Kidney epithelial cell (primary cell): ENCODE results near the gene KCNJ13. TPM values are rescaled to one million over a fixed set of nuclear protein-coding genes. Genes with fewer than 3 reads are reported as not detected.
"Not testable (repeated sequence)": the region's sequence is repeated elsewhere in the genome, so short reads cannot be mapped to it uniquely, and the experiment has no call there.

Experiments used
- DNase-seq: peaks from one replicate; pipeline ENCODE4 v3.0.0-alpha.2; 2010; ENCODE audit warnings: low read depth
- H3K27me3 ChIP-seq: 2 replicates; pipeline ENCODE4 v1.6.0; 2011; ENCODE audit warnings: low read length; ENCODE audit not compliant: control insufficient read depth, insufficient read depth
- H3K36me3 ChIP-seq: 2 replicates; pipeline ENCODE4 v1.5.1; 2011; ENCODE audit warnings: low read length; ENCODE audit not compliant: control insufficient read depth, insufficient read depth
- H3K4me3 ChIP-seq: 2 replicates; pipeline ENCODE4 v1.5.1; 2011; ENCODE audit warnings: low read depth, mild to moderate bottlenecking, control low read depth, low read length
- CTCF ChIP-seq: IDR thresholded peaks from 2 replicates; pipeline ENCODE4 v1.5.1; 2011; ENCODE audit warnings: mild to moderate bottlenecking, moderate library complexity, low read length, control low read depth, inconsistent platforms; ENCODE audit not compliant: insufficient read depth, poor library complexity, severe bottlenecking
- total RNA-seq: library from RNA; depleted of rRNA; stranded (reverse); fragments of >200 nt; gene quantifications from 2 replicates; pipeline ENCODE4 v1.2.3, GENCODE V29; 2015

KCNJ13 gene
- total RNA-seq, 1 donor from 2014 or later: not detected

- TF ChIP-seq CTCF: no peak
- Histone ChIP-seq H3K36me3 (no peaks in the 10 kb centered on the region), H3K27me3 (no peaks in the 10 kb centered on the region), H3K4me3 (no peak overlapping the region)
- no peak for DNase-seq
Observed at GRCh38 chr2:232721882-232722281, 54.5 kb downstream of the KCNJ13 start.

GRCh38 chr2:232721261-232721660 is 55.1 kb downstream of the KCNJ13 start:
- no peaks in the 10 kb centered on the region for H3K27me3 ChIP-seq
- H3K4me3 ChIP-seq: no peak overlapping the region
- no peak for TF ChIP-seq CTCF
- no peaks in the 10 kb centered on the region for H3K36me3 ChIP-seq
- no peak for DNase-seq

GRCh38 chr2:232720056-232720455 is 56.3 kb downstream of the KCNJ13 start:
- H3K36me3 ChIP-seq, DNase-seq, H3K27me3 ChIP-seq, H3K4me3 ChIP-seq: not testable (repeated sequence)

Other genes starting within 250 kb of the KCNJ13 start
- gene CHRNG, start 236.9 kb downstream of the KCNJ13 start, total RNA-seq: not detected in 2 replicates
- 2.9 and 3.3 TPM in 2 replicates for gene TIGD1, start 226.0 kb downstream of the KCNJ13 start, total RNA-seq
- gene EIF4E2, start 225.9 kb downstream of the KCNJ13 start, total RNA-seq: 66.9 and 73.1 TPM in 2 replicates
- 3.6 and 6.5 TPM in 2 replicates for gene EFHD1, start 143.0 kb downstream of the KCNJ13 start, total RNA-seq
- gene GIGYF2, start 79.2 kb downstream of the KCNJ13 start, total RNA-seq: 39.4 and 46.7 TPM in 2 replicates
- gene SNORC, start 93.7 kb upstream of the KCNJ13 start, total RNA-seq: 2.5 and 3.4 TPM in 2 replicates
- gene NGEF, start 236.7 kb upstream of the KCNJ13 start, total RNA-seq: 2.5 and 3.6 TPM in 2 replicates